Measurements from ENCODE around the gene CCNB1IP1.

CCNB1IP1 gene

GRCh38 chr14:20262642-20263128 lies 70.4 kb downstream of the CCNB1IP1 start:
- DNase-seq = no peak
- intact Hi-C loops (cut with DNase I) = no loop called here
